HepG2 (cell line): Measurements from ENCODE around the gene RAB2B. TPM values are rescaled to one million over a fixed set of nuclear protein-coding genes. Genes with fewer than 3 reads are reported as not detected.

Source experiments
- ASH2L ChIP-seq: fragments of 300-600, 200-600 bp; sonication (generic); IDR thresholded peaks from 2 replicates; pipeline ENCODE4 v1.7.0; 2017; ENCODE audit warnings: low read depth, mild to moderate bottlenecking, moderate library complexity, mixed read lengths, low read length; ENCODE audit not compliant: insufficient read length
- FLYWCH1 ChIP-seq: sonication (generic); formaldehyde crosslinking; IDR thresholded peaks from 2 replicates; pipeline ENCODE4 v1.8.1; 2023; ENCODE audit warnings: mild to moderate bottlenecking, missing genetic modification reagents
- FOXK1 ChIP-seq: sonication (generic); formaldehyde crosslinking; IDR thresholded peaks from 2 replicates; pipeline ENCODE4 v1.4.0; 2020; ENCODE audit warnings: low read depth, missing genetic modification reagents, borderline replicate concordance
- FOXM1 ChIP-seq: sonication (generic); formaldehyde crosslinking; IDR thresholded peaks from 2 replicates; pipeline ENCODE4 v1.5.0; 2020; ENCODE audit warnings: missing genetic modification reagents
- GATAD2A ChIP-seq: IDR thresholded peaks from 2 replicates; pipeline ENCODE4 v1.6.1; 2016
- HNF4A ChIP-seq: sonication (generic); formaldehyde crosslinking; IDR thresholded peaks from 2 replicates; pipeline ENCODE4 v1.4.0; 2020; ENCODE audit warnings: missing genetic modification reagents
- NCOA5 ChIP-seq: sonication (generic); formaldehyde crosslinking; IDR thresholded peaks from 2 replicates; pipeline ENCODE4 v1.4.0; 2020; ENCODE audit warnings: missing genetic modification reagents
- ONECUT2 ChIP-seq: sonication (generic); formaldehyde crosslinking; IDR thresholded peaks from 2 replicates; pipeline ENCODE4 v1.4.0; 2020; ENCODE audit warnings: missing genetic modification reagents
- PITX1 ChIP-seq: sonication (generic); formaldehyde crosslinking; IDR thresholded peaks from 2 replicates; pipeline ENCODE4 v1.5.1; 2020; ENCODE audit warnings: mild to moderate bottlenecking, missing genetic modification reagents
- REL ChIP-seq: sonication (generic); formaldehyde crosslinking; conservative IDR thresholded peaks from 2 replicates; pipeline ENCODE4 v1.8.0; 2022; ENCODE audit warnings: mild to moderate bottlenecking, missing genetic modification reagents, moderate library complexity
- SALL1 ChIP-seq: sonication (generic); formaldehyde crosslinking; IDR thresholded peaks from 2 replicates; pipeline ENCODE4 v1.8.0; 2022; ENCODE audit warnings: mild to moderate bottlenecking, missing genetic modification reagents
- SOX6 ChIP-seq, 2 experiments: fragments of 450-650 bp in 1 of 2; sonication (generic) in 1 of 2; formaldehyde crosslinking in 1 of 2; IDR thresholded peaks; 2 replicates each; pipeline versions ENCODE4 v1.4.0 to v1.6.1; 2017 to 2020; ENCODE audit warnings: antibody characterized with exemption in 1 of 2, mild to moderate bottlenecking in 1 of 2, missing genetic modification reagents in 1 of 2
- TRIM24 ChIP-seq: sonication (generic); formaldehyde crosslinking; IDR thresholded peaks from 2 replicates; pipeline ENCODE4 v1.8.0; 2022; ENCODE audit warnings: mild to moderate bottlenecking, missing genetic modification reagents
- ZBTB7A ChIP-seq: sonication (generic); formaldehyde crosslinking; IDR thresholded peaks from 2 replicates; pipeline ENCODE4 v1.8.0; 2022; ENCODE audit warnings: mild to moderate bottlenecking, missing genetic modification reagents
- ZNF10 ChIP-seq: sonication (generic); formaldehyde crosslinking; IDR thresholded peaks from 2 replicates; pipeline ENCODE4 v1.4.0; 2020; ENCODE audit warnings: mild to moderate bottlenecking, low read depth, missing genetic modification reagents, borderline replicate concordance
- ZNF556 ChIP-seq: sonication (generic); formaldehyde crosslinking; IDR thresholded peaks from 2 replicates; pipeline ENCODE4 v1.4.0; 2020; ENCODE audit warnings: mild to moderate bottlenecking, missing genetic modification reagents, borderline replicate concordance
- ZNF564 ChIP-seq: sonication (generic); formaldehyde crosslinking; IDR thresholded peaks from 2 replicates; pipeline ENCODE4 v1.8.1; 2023; ENCODE audit warnings: mild to moderate bottlenecking, missing genetic modification reagents
- ZNF709 ChIP-seq: sonication (generic); formaldehyde crosslinking; IDR thresholded peaks from 2 replicates; pipeline ENCODE4 v1.5.0; 2020; ENCODE audit warnings: mild to moderate bottlenecking, missing genetic modification reagents
- ZNF737 ChIP-seq: sonication (generic); formaldehyde crosslinking; IDR thresholded peaks from 2 replicates; pipeline ENCODE4 v1.5.0; 2020; ENCODE audit warnings: missing genetic modification reagents, mild to moderate bottlenecking, borderline replicate concordance
- ZNF777 ChIP-seq: sonication (generic); formaldehyde crosslinking; IDR thresholded peaks from 2 replicates; pipeline ENCODE4 v1.4.0; 2020; ENCODE audit warnings: missing genetic modification reagents
- polyA plus RNA-seq, 8 experiments: library from polyadenylated mRNA; depleted of rRNA in 3 of 8; stranded (reverse) in 7 of 8; unstranded in 1 of 8; fragments of >200 nt; fragmentation: Illumina TruSeq in 4 of 8; extraction: Trizol in 4 of 8; gene quantifications; 2 replicates each; pipeline versions ENCODE4 v1.2.1 to v1.2.3, GENCODE V29; 2011 to 2016; ENCODE audit warnings: low read depth in 4 of 8, missing spikeins in 1 of 8, mixed read lengths in 1 of 8; ENCODE audit not compliant: insufficient read depth in 1 of 8
- total RNA-seq, 5 experiments: library from RNA; depleted of rRNA; stranded (reverse); fragments of >200 nt; fragmentation: Illumina TruSeq; extraction: Trizol; gene quantifications; 2 replicates each; pipeline ENCODE4 v1.2.3, GENCODE V29; 2016; ENCODE audit warnings: low read depth in 1 of 5
- TF ChIP-seq, protein P1 (sequence below): sonication (generic); formaldehyde crosslinking; conservative IDR thresholded peaks from 2 replicates; pipeline ENCODE4 v1.4.0; 2020; ENCODE audit warnings: mild to moderate bottlenecking, missing genetic modification reagents, moderate library complexity
- TF ChIP-seq, protein P2 (sequence below): sonication (generic); formaldehyde crosslinking; IDR thresholded peaks from 2 replicates; pipeline ENCODE4 v1.5.0; 2020; ENCODE audit warnings: mild to moderate bottlenecking, missing genetic modification reagents, borderline replicate concordance
- TF ChIP-seq, protein P3 (sequence below): sonication (generic); formaldehyde crosslinking; IDR thresholded peaks from 2 replicates; pipeline ENCODE4 v1.4.0; 2020; ENCODE audit warnings: mild to moderate bottlenecking, missing genetic modification reagents

RAB2B gene
- total and polyA plus RNA-seq, 2 of the 13 experiments (the other 11 are each of a cell fraction or from before 2014, with no cell fraction given) = 36.0 to 60.6 TPM

DNA sequence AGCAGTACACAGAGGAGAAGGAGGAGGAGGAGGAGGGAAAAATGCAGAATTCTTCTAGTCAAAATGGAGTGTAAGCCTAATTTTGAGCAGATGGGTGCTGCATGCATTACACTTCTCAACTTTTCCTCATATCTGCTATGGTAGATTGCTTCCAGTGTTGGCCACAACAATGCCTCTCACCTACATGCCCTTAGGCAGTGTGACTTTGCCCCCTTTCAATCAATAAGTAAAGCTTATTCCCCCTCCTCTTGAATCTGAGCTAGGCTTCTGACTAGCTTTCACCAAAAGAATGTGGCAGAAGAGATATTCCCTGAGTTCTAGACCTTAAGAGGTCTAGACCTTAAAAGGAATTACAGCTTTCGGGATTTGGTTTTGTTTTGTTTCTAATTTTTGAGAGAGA lies 37.6 kb upstream of the RAB2B start (continued):
- TF ChIP-seq, protein P1, sequence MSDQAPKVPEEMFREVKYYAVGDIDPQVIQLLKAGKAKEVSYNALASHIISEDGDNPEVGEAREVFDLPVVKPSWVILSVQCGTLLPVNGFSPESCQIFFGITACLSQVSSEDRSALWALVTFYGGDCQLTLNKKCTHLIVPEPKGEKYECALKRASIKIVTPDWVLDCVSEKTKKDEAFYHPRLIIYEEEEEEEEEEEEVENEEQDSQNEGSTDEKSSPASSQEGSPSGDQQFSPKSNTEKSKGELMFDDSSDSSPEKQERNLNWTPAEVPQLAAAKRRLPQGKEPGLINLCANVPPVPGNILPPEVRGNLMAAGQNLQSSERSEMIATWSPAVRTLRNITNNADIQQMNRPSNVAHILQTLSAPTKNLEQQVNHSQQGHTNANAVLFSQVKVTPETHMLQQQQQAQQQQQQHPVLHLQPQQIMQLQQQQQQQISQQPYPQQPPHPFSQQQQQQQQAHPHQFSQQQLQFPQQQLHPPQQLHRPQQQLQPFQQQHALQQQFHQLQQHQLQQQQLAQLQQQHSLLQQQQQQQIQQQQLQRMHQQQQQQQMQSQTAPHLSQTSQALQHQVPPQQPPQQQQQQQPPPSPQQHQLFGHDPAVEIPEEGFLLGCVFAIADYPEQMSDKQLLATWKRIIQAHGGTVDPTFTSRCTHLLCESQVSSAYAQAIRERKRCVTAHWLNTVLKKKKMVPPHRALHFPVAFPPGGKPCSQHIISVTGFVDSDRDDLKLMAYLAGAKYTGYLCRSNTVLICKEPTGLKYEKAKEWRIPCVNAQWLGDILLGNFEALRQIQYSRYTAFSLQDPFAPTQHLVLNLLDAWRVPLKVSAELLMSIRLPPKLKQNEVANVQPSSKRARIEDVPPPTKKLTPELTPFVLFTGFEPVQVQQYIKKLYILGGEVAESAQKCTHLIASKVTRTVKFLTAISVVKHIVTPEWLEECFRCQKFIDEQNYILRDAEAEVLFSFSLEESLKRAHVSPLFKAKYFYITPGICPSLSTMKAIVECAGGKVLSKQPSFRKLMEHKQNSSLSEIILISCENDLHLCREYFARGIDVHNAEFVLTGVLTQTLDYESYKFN (CRISPR knock-in tag) = peak; percentile 69
- TF ChIP-seq, protein P2, sequence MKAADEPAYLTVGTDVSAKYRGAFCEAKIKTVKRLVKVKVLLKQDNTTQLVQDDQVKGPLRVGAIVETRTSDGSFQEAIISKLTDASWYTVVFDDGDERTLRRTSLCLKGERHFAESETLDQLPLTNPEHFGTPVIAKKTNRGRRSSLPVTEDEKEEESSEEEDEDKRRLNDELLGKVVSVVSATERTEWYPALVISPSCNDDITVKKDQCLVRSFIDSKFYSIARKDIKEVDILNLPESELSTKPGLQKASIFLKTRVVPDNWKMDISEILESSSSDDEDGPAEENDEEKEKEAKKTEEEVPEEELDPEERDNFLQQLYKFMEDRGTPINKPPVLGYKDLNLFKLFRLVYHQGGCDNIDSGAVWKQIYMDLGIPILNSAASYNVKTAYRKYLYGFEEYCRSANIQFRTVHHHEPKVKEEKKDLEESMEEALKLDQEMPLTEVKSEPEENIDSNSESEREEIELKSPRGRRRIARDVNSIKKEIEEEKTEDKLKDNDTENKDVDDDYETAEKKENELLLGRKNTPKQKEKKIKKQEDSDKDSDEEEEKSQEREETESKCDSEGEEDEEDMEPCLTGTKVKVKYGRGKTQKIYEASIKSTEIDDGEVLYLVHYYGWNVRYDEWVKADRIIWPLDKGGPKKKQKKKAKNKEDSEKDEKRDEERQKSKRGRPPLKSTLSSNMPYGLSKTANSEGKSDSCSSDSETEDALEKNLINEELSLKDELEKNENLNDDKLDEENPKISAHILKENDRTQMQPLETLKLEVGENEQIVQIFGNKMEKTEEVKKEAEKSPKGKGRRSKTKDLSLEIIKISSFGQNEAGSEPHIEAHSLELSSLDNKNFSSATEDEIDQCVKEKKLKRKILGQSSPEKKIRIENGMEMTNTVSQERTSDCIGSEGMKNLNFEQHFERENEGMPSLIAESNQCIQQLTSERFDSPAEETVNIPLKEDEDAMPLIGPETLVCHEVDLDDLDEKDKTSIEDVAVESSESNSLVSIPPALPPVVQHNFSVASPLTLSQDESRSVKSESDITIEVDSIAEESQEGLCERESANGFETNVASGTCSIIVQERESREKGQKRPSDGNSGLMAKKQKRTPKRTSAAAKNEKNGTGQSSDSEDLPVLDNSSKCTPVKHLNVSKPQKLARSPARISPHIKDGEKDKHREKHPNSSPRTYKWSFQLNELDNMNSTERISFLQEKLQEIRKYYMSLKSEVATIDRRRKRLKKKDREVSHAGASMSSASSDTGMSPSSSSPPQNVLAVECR (CRISPR knock-in tag) = no peak
- no peak for TF ChIP-seq REL (CRISPR knock-in tag)
- TF ChIP-seq PITX1 = 0 out of 2 replicates have a peak, but pooled peaks have one; percentile 18
- no peak for TF ChIP-seq ZNF737
- peak; percentile 25; the same call in 1 of the 2 replicates for TF ChIP-seq GATAD2A
- no peak for TF ChIP-seq ZNF556 (CRISPR knock-in tag)
- no peak for TF ChIP-seq ZNF709 (CRISPR knock-in tag)
- peak; percentile 53 for TF ChIP-seq HNF4A (CRISPR knock-in tag)
- no peak for TF ChIP-seq ZNF777 (CRISPR knock-in tag)
- TF ChIP-seq ZNF10 (CRISPR knock-in tag) = no peak
- peak; percentile 62; the same call in 1 of the 2 replicates for TF ChIP-seq ONECUT2 (CRISPR knock-in tag)
- TF ChIP-seq FLYWCH1 (CRISPR knock-in tag) = no peak
- peak; percentile 33; the same call in 1 of the 2 replicates for TF ChIP-seq SALL1
- no peak for TF ChIP-seq SOX6 (IDR thresholded peaks at IDR 0.05)
- TF ChIP-seq SOX6 (CRISPR knock-in tag; IDR thresholded peaks at IDR 0.05) = peak; percentile 45; the same call in 1 of the 2 replicates
- TF ChIP-seq FOXM1 = no peak
- TF ChIP-seq TRIM24 = no peak
- TF ChIP-seq ZNF564 (CRISPR knock-in tag) = no peak
- peak; percentile 55; the same call in 1 of the 2 replicates for TF ChIP-seq ZBTB7A (CRISPR knock-in tag)
- no peak for TF ChIP-seq FOXK1
- peak; percentile 28 for TF ChIP-seq ASH2L
- TF ChIP-seq NCOA5 (CRISPR knock-in tag) = no peak
- TF ChIP-seq, protein P3, sequence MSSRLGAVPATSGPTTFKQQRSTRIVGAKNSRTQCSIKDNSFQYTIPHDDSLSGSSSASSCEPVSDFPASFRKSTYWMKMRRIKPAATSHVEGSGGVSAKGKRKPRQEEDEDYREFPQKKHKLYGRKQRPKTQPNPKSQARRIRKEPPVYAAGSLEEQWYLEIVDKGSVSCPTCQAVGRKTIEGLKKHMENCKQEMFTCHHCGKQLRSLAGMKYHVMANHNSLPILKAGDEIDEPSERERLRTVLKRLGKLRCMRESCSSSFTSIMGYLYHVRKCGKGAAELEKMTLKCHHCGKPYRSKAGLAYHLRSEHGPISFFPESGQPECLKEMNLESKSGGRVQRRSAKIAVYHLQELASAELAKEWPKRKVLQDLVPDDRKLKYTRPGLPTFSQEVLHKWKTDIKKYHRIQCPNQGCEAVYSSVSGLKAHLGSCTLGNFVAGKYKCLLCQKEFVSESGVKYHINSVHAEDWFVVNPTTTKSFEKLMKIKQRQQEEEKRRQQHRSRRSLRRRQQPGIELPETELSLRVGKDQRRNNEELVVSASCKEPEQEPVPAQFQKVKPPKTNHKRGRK (CRISPR knock-in tag) = no peak
